Fibroblast of the conjunctiva (primary cell): Measurements from ENCODE around the gene NRF1.
"Not testable (repeated sequence)": the region's sequence is repeated elsewhere in the genome, so short reads cannot be mapped to it uniquely, and the experiment has no call there.

Experiments used
- DNase-seq: peaks from one replicate; pipeline ENCODE4 v3.0.0-alpha.2; 2010; ENCODE audit warnings: low read depth

NRF1 gene

DNA sequence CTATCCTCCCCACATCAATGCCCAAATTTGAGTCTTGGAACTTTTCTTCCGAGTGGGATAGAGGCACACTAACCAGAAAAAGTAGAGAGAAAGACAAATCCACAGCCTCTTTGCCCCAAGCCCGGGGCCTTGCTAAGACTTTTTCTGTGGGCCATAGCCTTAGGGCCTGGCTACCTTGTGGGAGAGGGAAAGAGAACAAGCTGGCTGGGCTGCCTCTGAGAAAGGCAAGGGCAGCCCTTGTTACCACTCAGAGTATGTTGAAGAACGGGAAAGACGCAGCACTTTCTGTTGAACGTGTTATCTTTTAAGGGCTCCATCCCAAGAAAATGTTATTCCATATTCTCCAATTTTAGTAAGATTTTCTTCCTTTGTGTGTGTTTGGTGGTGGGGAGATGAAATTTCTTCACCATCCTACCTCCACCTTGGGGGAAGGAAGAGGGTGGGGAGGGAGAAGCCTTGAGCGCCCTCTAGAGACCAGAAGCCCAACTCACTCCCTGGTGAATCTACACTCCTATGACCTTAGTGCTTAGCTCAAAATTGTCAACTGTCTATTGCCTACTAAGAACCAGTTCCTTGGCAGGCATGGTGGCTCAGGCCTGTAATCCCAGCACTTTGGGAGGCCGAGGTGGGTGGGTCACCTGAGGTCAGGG is 3.9 kb upstream of the NRF1 start:
- DNase-seq: no peak

DNA sequence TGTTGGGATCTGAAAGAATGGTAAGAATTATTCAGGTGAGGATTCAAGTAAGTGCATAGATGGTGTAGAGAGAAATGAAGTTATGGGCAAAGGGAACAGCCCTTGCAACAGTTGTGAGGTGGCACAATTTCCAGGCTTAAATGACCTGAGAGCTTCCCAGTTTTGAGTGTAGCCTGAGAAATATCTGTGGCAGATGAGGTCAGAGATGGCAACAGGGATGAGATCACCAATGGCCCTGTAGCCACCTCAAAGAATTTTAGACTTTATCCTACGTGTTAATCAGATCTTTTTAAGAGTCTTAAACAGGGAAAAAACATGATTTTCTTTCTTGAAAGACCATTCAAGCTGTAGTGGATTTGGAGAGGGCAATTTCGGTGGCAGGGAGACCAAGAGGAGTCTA is 1.9 kb upstream of the NRF1 start:
- no peak for DNase-seq

DNA sequence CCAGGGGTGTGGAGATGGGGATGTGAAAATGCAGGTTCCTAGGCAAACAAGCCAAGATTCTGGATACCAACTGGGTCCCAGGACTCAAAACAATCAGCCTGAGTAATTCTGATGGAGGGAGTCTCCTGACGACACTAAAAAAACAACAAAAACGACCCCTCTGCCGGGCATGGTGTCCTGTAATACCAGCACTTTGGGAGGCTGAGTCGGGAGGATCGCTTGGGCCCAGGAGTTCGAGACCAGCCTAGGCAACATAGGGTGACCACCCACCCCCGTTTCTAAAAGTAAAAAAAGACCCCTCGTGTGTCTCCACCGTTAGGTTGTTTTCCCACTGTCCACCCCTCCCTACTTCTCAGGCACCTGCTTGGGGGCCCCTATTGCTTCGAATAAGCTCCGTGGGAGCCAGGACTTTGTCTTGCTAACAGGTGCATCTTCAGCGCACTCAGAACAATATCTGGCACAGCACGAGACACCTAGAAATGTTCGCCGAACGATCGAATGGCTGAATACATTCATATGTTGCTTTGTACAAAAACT is 743 bp upstream of the NRF1 start:
- no peak for DNase-seq

DNA sequence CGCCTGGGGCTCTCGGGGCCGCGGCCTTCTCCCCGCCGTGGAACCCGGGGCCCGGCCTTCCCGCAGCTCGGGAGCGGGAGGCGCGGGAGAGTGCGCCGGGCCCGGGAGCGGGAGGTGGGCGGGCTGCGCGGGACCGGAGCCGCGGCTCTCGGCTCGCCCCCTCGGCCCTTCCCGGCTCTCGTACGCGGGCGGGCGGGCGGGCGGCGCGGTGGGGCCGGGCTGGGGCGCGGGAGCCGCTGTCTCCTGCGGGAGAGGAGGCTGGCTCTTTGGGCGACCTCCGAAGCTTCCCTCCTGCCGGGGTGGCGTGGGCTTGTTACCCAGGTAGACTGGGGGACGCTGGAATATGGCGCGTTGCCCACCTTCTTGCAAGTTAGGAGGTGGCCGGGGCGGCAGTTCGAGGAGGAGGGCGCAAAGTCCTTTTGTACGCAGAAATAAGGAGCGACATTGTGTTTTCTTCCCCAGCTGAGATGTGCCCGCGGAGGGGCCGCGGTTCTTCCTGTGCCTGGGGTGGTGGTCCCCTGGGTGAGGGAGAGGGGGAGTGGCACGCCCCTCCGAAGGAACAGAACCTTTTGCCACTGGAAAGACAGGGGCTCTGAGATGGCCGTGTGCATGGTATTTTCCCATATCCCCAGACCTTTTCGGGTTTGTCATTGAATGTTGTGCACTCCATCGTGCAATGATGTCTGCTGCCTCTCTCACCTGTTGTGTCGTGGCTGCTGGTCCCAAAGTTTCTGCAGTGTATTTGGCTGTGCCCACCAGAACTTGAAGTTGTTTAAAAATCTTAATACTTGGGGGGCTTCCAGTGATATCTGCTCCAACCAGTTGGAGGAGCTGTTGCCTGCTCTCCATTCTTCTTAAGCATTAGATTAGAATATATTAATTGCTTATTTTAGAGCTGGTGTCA is 844 bp downstream of the NRF1 start:
- DNase-seq: no peak

DNA sequence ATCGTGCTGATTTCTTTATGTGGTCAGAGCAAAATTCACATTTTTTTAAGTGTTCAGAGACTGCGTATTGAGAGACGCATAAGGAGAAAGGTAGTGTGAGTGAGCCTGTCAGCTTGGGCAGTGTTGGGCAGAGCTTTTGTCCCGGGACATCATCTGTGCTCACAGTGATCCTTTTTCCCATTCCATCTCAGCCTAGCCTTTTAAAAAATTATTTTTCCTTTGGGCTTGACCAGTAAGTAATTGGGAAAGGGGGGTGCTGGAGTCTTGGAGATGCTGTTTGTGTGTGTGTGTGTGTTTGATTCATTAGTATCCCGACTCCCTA is 1.5 kb downstream of the NRF1 start:
- DNase-seq: no peak

DNA sequence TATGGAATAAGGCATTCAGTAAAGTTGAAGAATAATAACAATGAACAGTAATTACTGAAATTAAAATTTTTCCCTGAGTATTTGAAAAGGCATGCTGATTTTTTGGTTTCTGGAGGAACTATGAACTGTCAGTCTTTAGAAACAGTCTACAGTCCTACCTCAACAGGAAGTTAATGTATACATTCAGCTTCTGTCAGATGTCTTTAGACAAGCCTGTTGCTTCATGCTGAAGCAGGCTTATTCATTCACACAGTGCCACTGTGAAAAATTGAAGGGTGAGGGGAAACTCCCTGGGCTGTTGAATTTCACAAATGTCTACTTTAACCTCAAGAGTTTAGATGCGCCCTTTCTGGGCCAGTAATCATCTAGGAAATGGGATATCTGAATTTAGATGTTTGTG is 3.5 kb downstream of the NRF1 start:
- no peak for DNase-seq

DNA sequence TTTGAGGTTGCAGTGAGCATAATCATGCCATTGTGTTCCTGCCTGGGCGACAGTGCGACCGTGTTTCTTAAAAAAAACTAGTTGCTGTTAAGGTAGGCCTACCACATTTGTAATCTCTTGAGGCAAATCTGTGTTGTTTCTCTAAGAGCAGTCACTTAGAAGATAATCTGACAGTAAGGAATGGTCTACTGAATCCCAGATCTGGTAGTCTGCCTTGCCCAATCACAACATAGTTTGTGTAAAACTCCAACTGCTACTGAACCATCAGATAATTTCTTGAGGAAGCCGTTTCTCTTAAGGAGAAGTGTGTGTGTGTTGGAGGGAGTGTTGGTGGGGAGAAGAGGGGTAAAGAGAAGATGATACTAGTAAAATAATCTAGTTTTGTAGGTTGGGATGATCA is 5.0 kb downstream of the NRF1 start:
- DNase-seq: no peak

DNA sequence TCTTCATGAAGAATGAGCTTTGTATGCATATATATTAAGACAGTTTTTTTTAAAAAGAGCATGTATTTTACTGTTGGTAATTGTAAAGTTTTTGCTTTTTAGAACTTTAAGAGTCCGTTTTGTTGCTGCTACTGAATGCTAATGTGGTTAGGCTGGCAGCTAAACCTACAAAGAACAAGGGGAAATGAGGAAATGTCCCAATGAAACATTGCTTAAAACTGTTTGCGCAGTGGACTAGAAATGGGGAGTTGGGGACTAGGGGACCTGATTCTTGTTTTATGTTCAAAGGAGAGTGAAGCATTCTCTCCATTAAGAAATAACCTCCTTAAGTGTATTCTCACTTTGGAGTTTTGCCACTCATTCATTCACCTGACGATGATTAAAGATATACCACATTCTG is 5.7 kb downstream of the NRF1 start:
- DNase-seq: no peak

DNA sequence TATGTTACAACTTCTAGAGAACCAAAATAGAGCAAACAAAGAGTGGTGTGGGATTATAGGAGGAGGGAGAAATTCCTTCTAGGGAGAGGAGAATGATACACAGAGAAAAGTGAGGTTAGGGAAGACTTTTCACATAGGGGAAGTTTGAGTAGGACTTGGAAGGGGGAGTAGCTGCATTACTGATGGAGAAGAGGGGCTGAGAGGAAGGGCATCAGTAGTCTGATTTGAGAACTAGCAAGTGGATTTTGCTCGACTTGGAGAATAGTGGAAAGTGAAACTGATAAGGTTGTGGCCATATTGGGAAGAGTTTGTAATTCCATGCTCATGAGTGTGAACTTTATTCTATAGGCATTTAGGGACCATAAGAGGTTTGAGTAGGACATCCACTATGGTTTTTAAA is 6.1 kb downstream of the NRF1 start:
- no peak for DNase-seq

DNA sequence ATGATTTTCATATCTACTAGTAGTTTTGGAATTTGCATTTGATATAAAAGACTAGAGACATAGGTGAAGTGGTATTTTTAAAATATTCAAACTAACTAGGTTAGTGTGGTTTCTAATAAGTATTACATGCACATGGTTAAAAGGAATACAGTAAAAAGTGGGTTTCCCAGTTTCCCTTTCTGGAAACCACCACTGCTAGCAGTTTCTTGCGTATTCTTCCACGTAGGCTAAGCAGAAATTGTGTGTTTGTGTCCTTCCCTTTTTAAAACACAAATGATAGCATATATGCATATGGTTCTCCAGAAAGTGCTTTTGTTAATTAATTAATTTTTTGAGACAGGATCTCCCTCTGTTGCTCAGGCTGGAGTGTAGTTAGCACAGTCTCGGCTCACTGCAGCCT is 15.4 kb downstream of the NRF1 start:
- DNase-seq: no peak

DNA sequence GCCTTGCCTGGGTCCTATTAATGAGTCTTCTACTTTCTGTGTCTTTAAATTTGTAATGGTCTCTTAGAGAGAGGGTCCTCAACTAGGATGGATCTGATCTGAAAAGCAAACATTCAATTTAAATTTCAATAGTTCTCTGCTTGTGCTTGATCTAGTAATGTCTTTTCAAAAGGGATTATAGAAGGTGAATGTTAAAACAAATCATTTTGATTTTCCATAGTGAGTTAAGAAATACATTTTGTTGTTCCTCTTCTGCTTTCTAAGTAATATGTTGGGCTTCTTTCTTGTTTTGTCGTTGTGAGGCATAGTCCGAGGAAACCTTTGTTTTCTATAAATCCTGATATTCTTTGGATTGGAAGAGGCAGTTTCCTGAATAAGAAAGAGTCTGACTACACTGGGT is 18.8 kb downstream of the NRF1 start:
- DNase-seq: no peak

DNA sequence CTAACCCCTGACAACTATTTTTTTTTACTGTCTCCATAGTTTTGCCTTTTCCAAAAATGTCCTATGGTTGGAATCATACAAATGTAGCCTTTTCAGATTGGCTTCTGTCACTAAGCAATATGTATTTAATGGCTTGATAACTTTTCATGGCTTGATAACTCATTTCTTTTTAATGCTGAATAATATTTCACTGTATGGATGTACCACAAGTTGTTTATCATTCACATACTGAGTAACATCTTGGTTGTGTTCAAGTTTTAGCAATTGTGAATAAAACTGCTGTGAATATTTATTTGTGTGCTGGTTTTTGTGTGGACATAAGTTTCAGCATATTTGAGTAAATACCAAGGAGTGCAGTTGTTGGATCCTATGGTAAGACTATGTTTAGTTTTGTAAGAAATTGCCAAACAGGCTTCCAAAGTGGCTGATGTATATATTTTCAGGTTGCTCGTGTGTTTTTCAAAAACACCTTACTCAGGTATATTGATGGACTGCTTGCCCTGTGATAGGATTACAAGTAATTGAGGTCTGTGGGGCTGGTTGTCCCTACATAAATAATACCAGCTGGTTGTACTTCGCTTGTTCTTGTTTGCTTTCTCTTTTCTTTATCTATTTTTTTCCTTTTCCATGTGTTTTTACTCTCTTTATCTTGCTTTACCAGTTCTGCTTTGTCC is 23.0 kb downstream of the NRF1 start:
- DNase-seq: no peak

DNA sequence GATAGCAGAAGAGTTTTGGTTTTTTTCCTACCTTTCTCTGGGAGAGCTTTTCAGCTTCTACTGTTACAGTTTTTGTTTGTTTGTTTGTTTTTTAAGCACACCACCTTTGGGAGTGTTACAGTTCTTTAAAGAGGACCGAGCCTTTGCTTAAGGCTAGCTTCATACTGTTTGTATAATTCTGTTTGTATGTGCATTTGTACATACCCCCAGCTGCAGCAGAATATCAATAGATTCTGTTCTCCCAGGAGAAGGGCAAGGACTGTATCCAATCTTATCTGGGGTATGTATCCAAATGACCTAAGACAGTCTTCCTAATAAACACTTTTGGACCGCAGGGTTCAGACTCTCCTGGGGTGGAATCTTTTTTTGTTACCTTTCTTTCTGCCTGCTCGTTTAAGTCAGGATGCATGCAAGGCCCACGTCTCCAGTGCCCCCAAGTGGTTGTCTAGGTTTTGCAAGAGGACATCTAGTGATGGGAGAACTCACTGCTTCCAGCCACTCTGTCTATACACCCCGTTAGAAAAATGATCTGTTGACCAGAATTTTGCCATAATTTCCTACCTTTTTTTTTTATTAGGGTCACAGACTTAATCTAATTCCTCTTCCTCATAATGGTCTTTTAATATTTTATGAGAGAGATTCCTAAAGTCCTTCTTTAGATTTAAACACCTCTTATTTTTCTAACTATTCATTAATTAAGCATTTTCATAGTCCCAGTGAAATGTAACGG is 23.9 kb downstream of the NRF1 start:
- peak; percentile 69 for DNase-seq

DNA sequence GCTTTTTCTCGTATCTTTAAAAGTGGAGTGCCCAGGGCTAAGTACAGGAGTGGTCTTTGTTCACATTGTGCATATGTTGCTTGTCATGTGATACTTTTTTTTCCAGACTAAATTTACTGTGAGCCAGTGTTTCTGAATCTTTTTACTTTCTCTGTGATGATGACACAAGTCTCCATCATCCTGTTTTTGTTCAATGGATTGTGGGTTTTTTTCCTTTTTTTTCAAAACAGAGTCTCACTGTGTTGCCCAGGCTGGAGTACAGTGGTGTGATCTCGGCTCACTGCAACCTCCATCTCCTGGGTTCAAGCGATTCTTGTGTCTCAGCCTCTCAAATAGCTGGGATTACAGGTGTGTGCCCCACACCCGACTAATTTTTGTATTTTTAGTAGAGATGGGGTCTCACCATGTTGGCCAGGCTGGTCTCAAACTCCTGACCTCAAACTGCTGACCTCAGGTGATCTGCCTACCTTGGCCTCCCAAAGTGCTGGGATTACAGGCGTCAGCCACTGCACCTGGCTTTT is 24.6 kb downstream of the NRF1 start:
- DNase-seq: not testable (repeated sequence)

DNA sequence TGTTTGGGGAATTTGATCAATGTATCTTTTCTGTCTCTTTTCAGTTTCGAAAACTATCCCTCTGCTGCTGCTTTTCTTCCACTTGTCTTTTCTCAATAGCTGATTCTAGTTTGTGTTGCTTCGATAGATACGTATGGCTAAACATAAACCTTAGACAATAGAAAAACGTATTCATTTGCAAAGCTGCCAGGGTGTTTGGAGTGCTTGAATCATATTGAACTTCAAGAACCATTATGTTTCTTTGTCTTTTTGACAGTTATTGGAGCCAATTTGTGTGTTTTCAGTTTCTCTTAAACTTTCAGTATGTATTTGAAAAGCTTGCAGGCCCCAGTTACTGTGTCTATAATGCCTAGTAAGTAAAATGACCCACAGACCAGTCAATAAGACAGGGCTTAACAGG is 25.1 kb downstream of the NRF1 start:
- DNase-seq: no peak

DNA sequence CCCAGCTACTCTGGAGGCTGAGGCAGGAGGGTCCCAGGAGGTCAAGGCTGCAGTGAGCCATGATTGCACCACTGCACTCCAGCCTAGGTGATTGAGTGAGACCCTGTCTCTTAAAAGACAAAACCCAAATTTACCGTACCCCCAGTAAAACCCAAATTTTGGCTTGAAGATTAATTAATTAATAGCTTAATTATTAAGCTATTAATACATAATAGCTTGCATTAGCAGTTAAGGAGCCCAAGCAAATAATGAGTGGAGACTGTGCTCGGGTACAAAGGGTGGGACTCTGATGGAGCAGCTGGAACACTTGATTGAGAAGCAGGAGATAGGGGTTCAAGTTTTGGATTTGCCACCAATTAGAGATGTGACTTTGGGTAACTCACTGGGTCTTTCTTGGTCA is 28.9 kb downstream of the NRF1 start:
- DNase-seq: no peak

DNA sequence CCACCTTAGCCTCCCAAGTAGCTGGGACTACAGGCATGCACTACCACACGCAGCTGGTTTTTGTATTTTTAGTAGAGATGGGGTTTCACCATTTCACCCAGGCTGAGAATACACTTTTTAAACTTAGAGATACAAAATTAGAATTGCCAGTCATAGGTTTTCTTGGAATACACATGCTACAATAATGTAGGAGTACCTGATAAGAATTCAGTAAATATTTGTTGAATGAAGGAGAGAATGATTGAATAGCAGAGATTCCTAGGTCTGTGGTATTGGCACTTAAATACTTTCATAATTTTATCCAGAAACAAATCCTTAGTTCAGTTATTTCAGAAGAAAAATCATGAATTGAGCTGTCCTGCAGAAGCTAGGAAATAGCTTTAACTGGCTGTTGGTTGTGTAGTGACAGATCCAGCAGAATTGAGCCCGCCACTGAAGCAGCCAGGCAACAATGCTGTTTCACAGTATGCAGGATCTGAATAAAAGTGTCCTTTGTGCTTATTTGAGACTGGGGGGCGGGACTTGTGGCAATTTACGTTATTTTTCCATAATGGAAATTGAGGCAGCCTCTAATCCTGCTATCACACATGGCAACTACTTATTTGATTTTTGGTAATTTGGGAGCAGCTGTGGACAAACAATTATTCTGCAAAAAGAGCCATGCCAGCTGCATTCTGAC is 31.5 kb downstream of the NRF1 start:
- DNase-seq: no peak

DNA sequence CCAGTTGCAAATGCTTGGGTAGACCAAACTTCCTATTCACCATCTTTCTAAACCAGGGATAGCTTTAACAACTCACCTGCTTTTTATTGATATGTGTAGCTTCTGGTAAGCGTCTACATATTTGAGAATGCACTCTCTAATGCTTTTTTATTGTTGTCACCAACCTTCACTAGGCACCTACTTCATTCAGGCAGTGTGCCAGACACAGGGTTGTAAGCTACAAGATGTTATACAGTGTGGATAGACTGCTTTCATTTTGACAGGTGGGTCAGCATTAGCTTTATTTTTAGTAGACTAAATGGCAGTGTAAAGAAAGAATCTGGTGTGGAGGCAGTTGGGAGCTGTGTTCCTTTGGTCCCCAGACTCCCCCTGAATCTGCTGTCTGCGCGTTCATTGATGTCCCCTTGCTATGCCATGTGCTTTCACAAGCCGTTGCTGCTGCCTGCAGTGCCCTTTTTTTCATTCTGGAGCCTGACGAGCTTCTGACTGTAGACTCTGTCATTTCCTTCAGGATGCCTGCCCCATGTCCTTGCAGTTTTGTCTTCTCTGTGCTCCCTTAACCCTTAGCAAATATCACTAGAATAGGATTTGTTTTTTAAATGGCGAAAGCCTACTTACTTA is 32.1 kb downstream of the NRF1 start:
- no peak for DNase-seq

DNA sequence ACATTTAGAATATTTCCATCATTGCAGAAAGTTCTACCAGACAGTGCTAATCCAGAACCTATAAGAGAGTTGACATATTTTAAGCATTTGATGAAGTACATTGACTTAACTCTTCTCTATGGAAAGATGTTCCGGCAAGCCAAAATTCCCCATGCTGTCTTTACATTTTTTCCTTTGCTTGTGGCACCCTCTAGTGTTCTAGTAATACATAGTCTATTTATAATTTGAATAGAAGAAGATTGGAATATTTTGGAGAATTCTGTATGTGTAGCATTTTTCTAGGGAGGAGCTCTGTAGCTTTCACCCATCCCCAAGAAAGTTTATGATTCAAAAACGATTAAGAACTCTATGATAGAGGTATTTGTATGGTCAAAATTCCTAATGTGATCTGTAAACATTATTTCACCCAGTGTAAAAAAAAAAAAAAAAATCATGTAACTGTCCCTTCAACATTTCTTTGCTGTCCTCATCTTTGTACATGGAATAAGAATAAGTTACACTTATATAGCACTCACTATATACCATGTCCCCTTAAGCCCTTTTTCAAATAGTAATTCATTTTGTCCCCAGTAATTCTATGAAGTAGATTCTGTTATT is 33.2 kb downstream of the NRF1 start:
- DNase-seq: peak; percentile 57

DNA sequence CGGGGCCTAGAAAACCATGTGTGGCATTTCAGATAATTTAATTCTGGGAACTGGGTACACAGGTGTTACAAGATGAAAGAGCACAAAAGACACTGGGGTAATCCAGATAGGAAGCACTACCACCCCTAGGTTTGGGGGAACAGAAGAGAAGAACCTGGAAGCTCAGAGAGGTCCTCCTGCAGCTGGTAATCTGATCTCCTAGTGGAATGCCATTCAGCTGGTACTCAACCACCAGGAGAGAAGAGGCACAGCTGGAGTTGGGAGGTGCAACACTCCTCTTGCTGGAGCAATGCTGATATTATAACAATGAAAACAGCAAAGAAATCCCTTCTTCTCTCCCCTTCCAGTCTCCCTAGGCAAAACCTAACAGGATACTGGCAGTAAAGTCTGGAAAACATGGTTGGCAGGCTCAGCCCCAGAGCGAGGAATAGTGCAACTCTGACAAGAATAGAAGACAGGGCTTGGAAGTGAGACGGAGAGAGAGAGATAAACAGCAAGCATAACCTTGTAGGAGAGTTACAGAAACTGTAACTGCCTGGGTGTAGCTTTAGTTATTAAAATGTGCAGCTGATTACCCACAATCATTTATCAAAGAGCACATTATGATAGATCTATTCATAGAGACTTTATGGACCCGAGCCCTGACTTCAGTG is 35.0 kb downstream of the NRF1 start:
- DNase-seq: no peak
